ENCODE results near the gene ZDHHC24.

The ZDHHC24 gene

DNA sequence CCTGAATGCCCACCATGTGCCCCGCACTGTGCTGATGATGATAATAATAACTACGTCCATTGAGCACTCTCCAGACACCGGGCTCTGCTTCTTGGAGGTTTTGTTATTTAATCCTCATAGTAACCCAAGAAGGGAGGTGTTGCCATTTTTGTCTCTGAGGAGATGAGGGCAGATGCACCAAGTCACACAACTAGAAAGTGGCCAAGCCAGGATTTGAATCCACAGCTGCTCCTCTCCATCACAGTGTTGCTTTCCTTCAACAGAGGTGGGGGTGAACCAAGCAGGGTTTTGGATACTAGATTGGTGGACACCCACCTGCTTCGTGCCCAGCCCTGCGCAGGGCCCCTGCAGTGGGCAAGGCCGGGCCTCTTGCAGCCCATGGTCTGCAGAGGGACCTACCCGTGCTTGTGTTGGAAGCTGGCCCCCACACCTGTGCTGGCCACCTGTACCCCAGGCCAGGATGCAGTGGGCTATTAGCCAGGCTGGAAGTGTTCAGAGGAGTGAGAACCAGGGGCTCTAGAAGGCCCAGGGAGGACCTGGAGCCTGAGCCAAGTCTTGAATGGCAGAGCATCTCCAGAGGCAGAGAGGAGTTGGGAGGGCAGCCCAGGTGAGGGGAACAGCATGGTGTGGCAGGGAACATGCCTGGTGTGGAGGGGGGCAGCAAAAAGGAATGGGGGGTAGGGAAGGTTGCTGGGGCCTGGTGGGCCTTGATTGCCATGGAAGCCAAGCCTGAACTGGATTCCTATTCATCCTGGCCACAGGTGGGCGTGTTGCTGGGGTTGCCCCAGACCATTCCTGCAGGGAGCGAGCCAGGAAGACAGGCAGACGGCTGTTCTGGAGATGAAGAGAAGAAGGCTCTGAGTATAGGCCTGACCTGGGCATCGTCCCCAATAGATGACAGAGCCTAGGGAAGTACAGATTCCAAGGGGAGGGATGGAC, 68.3 kb downstream of the ZDHHC24 start:
- H3K4me3 ChIP-seq (ENCODE audit: low read depth, low read length): no peak overlapping the region
- no peak for DNase-seq (ENCODE audit: low read depth)
- TF ChIP-seq MYC (IDR thresholded peaks at IDR 0.05; ENCODE audit: low read depth, low read length) (no peak), POLR2A (IDR thresholded peaks at IDR 0.05; ENCODE audit: extremely low read depth, insufficient read length) (no peak)
- TF ChIP-seq, protein P1, sequence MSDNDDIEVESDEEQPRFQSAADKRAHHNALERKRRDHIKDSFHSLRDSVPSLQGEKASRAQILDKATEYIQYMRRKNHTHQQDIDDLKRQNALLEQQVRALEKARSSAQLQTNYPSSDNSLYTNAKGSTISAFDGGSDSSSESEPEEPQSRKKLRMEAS (IDR thresholded peaks at IDR 0.05; ENCODE audit: low read depth, low read length): no peak
- TF ChIP-seq, protein P2, sequence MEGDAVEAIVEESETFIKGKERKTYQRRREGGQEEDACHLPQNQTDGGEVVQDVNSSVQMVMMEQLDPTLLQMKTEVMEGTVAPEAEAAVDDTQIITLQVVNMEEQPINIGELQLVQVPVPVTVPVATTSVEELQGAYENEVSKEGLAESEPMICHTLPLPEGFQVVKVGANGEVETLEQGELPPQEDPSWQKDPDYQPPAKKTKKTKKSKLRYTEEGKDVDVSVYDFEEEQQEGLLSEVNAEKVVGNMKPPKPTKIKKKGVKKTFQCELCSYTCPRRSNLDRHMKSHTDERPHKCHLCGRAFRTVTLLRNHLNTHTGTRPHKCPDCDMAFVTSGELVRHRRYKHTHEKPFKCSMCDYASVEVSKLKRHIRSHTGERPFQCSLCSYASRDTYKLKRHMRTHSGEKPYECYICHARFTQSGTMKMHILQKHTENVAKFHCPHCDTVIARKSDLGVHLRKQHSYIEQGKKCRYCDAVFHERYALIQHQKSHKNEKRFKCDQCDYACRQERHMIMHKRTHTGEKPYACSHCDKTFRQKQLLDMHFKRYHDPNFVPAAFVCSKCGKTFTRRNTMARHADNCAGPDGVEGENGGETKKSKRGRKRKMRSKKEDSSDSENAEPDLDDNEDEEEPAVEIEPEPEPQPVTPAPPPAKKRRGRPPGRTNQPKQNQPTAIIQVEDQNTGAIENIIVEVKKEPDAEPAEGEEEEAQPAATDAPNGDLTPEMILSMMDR (IDR thresholded peaks at IDR 0.05; ENCODE audit: low read depth, low read length): no peak

DNA sequence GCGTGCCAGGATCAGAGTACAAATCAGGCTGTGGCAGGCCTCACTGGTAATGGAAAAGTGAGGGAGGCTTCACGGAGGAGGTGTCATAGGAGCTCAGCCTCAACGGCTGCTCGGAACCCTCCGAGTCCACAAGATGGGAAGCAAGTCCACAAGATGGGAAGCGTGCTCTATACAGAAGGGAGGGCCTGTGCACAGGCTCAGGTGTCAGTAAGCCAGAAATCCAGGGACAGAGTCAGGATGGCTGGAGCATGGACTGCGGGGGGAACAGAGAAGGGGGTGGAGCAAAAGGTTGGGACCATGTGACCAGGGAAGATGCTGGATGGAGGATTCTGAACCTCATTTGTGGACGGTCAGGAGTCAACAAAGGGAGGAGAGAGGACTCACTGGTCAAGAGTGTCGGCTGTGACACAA, 69.0 kb downstream of the ZDHHC24 start:
- H3K4me3 ChIP-seq (ENCODE audit: low read depth, low read length): no peak overlapping the region
- TF ChIP-seq, protein P1 (IDR thresholded peaks at IDR 0.05; ENCODE audit: low read depth, low read length): no peak
- TF ChIP-seq, protein P2 (IDR thresholded peaks at IDR 0.05; ENCODE audit: low read depth, low read length): no peak
- no peak for TF ChIP-seq POLR2A (IDR thresholded peaks at IDR 0.05; ENCODE audit: extremely low read depth, insufficient read length)
- TF ChIP-seq MYC (IDR thresholded peaks at IDR 0.05; ENCODE audit: low read depth, low read length): no peak
- no peak for DNase-seq (ENCODE audit: low read depth)

DNA sequence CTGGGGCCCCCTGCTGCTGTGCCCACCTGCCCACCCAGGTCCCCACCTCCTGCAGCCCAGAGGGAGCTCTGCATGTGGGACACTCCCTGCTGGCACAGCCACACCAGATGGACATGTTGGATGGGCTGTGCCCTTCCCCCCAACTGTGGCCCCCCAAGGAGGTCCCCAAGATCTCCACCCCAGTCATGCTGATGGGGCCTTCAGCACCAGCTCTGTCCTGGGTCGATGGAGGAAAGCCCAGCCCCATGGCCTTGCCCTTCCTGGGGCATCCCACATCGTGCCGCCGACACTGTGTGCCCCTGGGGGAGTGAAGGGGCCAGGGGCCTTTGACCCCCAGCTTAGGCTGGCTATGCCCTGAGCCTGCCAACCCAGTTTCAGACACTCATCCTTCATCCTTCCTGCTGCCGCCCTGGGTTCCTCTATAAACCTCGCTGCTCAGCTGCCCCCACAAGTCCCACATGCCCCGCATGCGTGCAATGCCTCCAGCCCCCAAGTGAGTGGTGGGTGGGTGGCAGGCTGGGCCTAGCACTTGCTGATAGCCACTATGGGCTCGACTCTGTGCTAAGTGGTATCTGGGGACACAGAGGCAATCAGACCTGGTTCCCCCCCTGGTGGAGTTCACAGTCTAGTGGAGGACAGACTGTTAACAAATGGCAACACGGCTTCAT, 69.5 kb downstream of the ZDHHC24 start:
- TF ChIP-seq, protein P1 (IDR thresholded peaks at IDR 0.05; ENCODE audit: low read depth, low read length): no peak
- TF ChIP-seq MYC (IDR thresholded peaks at IDR 0.05; ENCODE audit: low read depth, low read length): no peak
- TF ChIP-seq, protein P2 (IDR thresholded peaks at IDR 0.05; ENCODE audit: low read depth, low read length): no peak
- no peak overlapping the region for H3K4me3 ChIP-seq (ENCODE audit: low read depth, low read length)
- no peak for DNase-seq (ENCODE audit: low read depth)

DNA sequence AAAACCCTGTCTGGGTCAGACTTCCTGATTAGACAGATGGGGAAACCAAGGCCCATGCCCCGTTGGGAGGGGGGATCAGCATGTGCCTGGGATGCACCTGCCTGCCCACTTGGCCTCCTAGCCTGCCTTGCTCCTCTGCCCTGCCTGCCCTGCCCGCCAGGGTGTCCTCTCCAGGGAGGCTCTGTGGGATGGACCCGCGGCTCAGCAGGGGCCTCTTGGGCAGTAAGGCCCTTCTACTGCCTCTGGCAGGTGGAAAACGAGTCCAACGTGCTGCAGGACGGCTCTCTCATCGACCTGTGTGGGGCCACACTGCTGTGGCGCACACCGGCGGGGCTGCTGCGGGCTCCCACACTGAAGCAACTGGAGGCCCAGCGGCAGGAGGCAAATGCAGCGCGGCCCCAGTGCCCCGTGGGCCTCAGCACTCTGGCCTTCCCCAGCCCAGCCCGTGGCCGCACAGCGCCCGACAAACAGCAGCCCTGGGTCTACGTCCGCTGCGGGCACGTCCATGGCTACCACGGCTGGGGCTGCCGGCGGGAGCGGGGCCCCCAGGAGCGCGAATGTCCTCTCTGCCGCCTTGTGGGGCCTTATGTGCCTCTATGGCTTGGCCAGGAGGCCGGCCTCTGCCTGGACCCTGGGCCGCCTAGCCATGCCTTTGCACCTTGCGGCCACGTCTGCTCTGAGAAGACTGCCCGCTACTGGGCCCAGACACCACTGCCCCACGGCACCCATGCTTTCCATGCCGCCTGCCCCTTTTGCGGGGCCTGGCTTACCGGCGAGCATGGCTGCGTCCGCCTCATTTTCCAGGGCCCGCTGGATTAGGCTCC, 70.3 kb downstream of the ZDHHC24 start:
- no peak for DNase-seq (ENCODE audit: low read depth)
- TF ChIP-seq, protein P2 (IDR thresholded peaks at IDR 0.05; ENCODE audit: low read depth, low read length): no peak
- TF ChIP-seq MYC (IDR thresholded peaks at IDR 0.05; ENCODE audit: low read depth, low read length): no peak
- TF ChIP-seq, protein P1 (IDR thresholded peaks at IDR 0.05; ENCODE audit: low read depth, low read length): no peak
- no peak for TF ChIP-seq POLR2A (IDR thresholded peaks at IDR 0.05; ENCODE audit: extremely low read depth, insufficient read length)
- H3K4me3 ChIP-seq (ENCODE audit: low read depth, low read length): no peak overlapping the region

Measured in NB4 (cell line).